PC-3 (cell line): ENCODE measurements around the gene FAH.

ENCODE experiments used
- EZH2 ChIP-seq: fragments of 300-600 bp; sonication (generic); IDR thresholded peaks from one replicate; pipeline ENCODE4 v1.6.1; 2017; ENCODE audit warnings: antibody characterized with exemption, mild to moderate bottlenecking, low read length; ENCODE audit not compliant: unreplicated experiment
- EZH2phosphoT487 ChIP-seq: fragments of 300-600 bp; sonication (generic); IDR thresholded peaks from 2 replicates; pipeline ENCODE4 v1.6.1; 2018; ENCODE audit warnings: mild to moderate bottlenecking, antibody characterized with exemption, low read length, borderline replicate concordance
- TF ChIP-seq, protein P1 (sequence below): fragments of 300-600 bp; sonication (generic); conservative IDR thresholded peaks from 2 replicates; pipeline ENCODE4 v1.5.1; 2017; ENCODE audit warnings: antibody characterized with exemption, low read depth, mild to moderate bottlenecking, low read length

DNA sequence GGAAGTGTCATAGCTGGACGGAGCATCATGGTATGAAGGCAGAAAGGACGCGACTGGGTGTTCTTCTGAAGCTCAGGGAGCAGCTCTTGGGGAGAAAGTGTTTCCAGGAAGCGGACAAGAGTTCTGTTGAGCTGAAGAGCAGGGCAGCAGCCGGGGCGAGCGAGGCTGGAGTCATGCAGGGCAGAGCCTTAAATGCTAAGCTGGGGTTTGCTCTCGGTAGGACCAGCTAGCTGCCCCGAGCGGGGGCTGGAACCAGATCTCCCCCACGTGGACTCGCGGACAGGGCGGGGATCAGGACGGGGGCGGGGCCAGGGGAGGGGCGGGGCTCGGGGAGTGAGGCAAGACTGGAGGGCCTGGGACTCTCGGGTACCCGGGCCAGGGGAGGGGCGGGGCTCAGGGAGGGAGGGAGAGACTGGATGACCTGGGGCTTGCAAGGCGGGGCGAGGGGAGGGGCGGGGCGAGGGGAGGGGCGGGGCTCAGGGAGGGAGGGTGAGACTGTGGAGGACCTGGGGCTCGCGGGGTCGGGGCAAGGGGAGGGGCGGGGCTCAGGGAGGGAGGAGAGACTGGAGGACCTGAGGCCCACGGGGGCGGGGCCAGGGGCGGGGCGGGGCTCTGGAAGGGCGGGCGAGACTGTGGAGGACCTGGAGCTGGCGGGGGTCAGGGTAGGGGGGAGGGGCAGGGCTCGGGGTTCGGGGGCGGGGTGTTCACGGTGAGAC is 461 bp upstream of the FAH start:
- TF ChIP-seq EZH2 (no peak), EZH2phosphoT487 (no peak)
- TF ChIP-seq, protein P1, sequence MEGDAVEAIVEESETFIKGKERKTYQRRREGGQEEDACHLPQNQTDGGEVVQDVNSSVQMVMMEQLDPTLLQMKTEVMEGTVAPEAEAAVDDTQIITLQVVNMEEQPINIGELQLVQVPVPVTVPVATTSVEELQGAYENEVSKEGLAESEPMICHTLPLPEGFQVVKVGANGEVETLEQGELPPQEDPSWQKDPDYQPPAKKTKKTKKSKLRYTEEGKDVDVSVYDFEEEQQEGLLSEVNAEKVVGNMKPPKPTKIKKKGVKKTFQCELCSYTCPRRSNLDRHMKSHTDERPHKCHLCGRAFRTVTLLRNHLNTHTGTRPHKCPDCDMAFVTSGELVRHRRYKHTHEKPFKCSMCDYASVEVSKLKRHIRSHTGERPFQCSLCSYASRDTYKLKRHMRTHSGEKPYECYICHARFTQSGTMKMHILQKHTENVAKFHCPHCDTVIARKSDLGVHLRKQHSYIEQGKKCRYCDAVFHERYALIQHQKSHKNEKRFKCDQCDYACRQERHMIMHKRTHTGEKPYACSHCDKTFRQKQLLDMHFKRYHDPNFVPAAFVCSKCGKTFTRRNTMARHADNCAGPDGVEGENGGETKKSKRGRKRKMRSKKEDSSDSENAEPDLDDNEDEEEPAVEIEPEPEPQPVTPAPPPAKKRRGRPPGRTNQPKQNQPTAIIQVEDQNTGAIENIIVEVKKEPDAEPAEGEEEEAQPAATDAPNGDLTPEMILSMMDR = no peak
